ENCODE measurements around the gene CCDC152. TPM values are rescaled to one million over a fixed set of nuclear protein-coding genes. Genes with fewer than 3 reads are reported as not detected.

Gene CCDC152
- total RNA-seq, 1 experiment from 2014 or later, result 0.13 TPM

GRCh38 chr5:42799668-42800114 is 43.1 kb downstream of the CCDC152 start:
- no peaks in the 10 kb centered on the region for H3K23me2 ChIP-seq (ENCODE audit: insufficient read length, low read depth, low read length, poor library complexity, severe bottlenecking)
- H4K5ac ChIP-seq (ENCODE audit: insufficient read length, low read depth, low read length), result no peak overlapping the region

More at GRCh38 chr5:42799668-42800114, 43.1 kb downstream of the CCDC152 start:
- Histone ChIP-seq H3K4me2 (ENCODE audit: insufficient read depth, insufficient read length, low read length) (no peak overlapping the region), H3K79me1 (ENCODE audit: insufficient read depth, low read depth, low read length, poor library complexity, severe bottlenecking) (no peaks in the 10 kb centered on the region), H2BK5ac (ENCODE audit: insufficient read length, low read length) (no peak overlapping the region), H3T11ph (ENCODE audit: low read length) (no peak overlapping the region), H2BK20ac (ENCODE audit: low read depth, low read length, poor library complexity, severe bottlenecking) (no peak overlapping the region), H2AK5ac (ENCODE audit: insufficient read length, low read length) (no peak overlapping the region), H3K79me2 (ENCODE audit: insufficient read depth, low read length) (no peaks in the 10 kb centered on the region), H3K4ac (ENCODE audit: low read depth, low read length) (no peak overlapping the region), H2BK15ac (ENCODE audit: low read depth, low read length) (no peak overlapping the region), H3K56ac (ENCODE audit: insufficient read length, low read depth, low read length) (no peak overlapping the region), H2BK12ac (ENCODE audit: insufficient read length, low read depth, low read length) (no peak overlapping the region), H3K27ac (ENCODE audit: insufficient read length, low read depth, low read length) (no peak overlapping the region), H4K8ac (replicated peaks; ENCODE audit: insufficient read length, low read depth, low read length) (no peak overlapping the region), H3K4me1 (ENCODE audit: insufficient read depth, low read length) (no peaks in the 10 kb centered on the region), H2BK120ac (ENCODE audit: low read depth, low read length, poor library complexity, severe bottlenecking) (no peak overlapping the region), H2AFZ (ENCODE audit: low read length) (no peak overlapping the region), H3K27me3 (ENCODE audit: insufficient read depth, low read length) (no peaks in the 10 kb centered on the region), H3K9ac (ENCODE audit: extremely low read depth, insufficient read length, low read length) (no peak overlapping the region), H4K20me1 (ENCODE audit: control insufficient read depth, insufficient read depth, insufficient read length) (no peaks in the 10 kb centered on the region), H4K91ac (ENCODE audit: insufficient read length, low read depth, low read length) (no peak overlapping the region), H3K9me3 (ENCODE audit: control insufficient read depth, low read depth, low read length) (no peaks in the 10 kb centered on the region), H3K23ac (ENCODE audit: insufficient read length, low read depth, low read length) (no peak overlapping the region), H3K14ac (ENCODE audit: insufficient read depth, low read length) (no peak overlapping the region), H3K18ac (ENCODE audit: insufficient read length, low read depth, low read length) (no peak overlapping the region)
- Mint-ChIP-seq H3K4me1 (no peaks in the 10 kb centered on the region), H3K36me3 (ENCODE audit: insufficient read depth in 1 of 3, low read depth in 3 of 3) (no peaks in the 10 kb centered on the region; a peak in 1 of 7 replicates), H3K27me3 (ENCODE audit: low read depth) (no peaks in the 10 kb centered on the region), H3K9me3 (no peaks in the 10 kb centered on the region; a peak in 1 of 5 replicates), H3K4me3 (no peak overlapping the region), H3K27ac (no peak overlapping the region)
- DNase-seq, result no peak
- TF ChIP-seq CTCF (conservative IDR thresholded peaks at IDR 0.05), result no peak
- no CpG with 5 or more reads among the region's 9 CpGs for WGBS (ENCODE audit: extremely low coverage, insufficient read length, low lambda C conversion rate)
